Transverse colon (tissue), 4 donors: ENCODE results near the gene UNC5C.

Experiments used
- CTCF ChIP-seq, 5 experiments: fragments of 200-600 bp in 3 of 5; fragments of 450-650 bp in 2 of 5; sonication (generic) in 3 of 5; IDR thresholded peaks; 1 replicate in 2 of 5; 2 replicates in 3 of 5; pipeline ENCODE4 v1.5.1; 2016 to 2017; ENCODE audit warnings: antibody characterized with exemption in 5 of 5, inconsistent platforms in 3 of 5, mild to moderate bottlenecking in 2 of 5, moderate library complexity in 1 of 5
- POLR2A ChIP-seq: fragments of 450-650 bp; IDR thresholded peaks from one replicate; pipeline ENCODE4 v1.6.1; 2016; ENCODE audit warnings: antibody characterized with exemption, mild to moderate bottlenecking, moderate library complexity
- POLR2AphosphoS5 ChIP-seq, 3 donors: sonication (generic); formaldehyde crosslinking; IDR thresholded peaks; one replicate each; pipeline ENCODE4 v1.6.1; 2016; ENCODE audit warnings: antibody characterized with exemption in 3 of 3

- TF ChIP-seq CTCF (IDR thresholded peaks at IDR 0.05) (no peak), POLR2AphosphoS5 (IDR thresholded peaks at IDR 0.05) (no peak), POLR2A (no peak)
These were observed 10.8 kb downstream of the UNC5C start for GRCh38 chr4:95537863-95538488.
